Ovary (tissue), 3 donors: ENCODE measurements around the gene PSMB3.

Experiments used
- EP300 ChIP-seq: sonication (generic); formaldehyde crosslinking; IDR thresholded peaks from one replicate; pipeline ENCODE4 v1.6.1; 2017; ENCODE audit warnings: antibody characterized with exemption
- TF ChIP-seq, protein P1 (sequence below), 3 donors: fragments of 450-650 bp in 2 of 3; fragments of 200-600 bp in 1 of 3; IDR thresholded peaks; one replicate each; pipeline versions ENCODE4 v1.5.1 to v1.8.0; 2016 to 2022; ENCODE audit warnings: antibody characterized with exemption in 3 of 3, mild to moderate bottlenecking in 1 of 3
- donor health status: DM: no; HTN: no; CAD: no.

GRCh38 chr17:38749223-38750043 lies 3.1 kb upstream of the PSMB3 start:
- TF ChIP-seq EP300: no peak
- TF ChIP-seq, protein P1, sequence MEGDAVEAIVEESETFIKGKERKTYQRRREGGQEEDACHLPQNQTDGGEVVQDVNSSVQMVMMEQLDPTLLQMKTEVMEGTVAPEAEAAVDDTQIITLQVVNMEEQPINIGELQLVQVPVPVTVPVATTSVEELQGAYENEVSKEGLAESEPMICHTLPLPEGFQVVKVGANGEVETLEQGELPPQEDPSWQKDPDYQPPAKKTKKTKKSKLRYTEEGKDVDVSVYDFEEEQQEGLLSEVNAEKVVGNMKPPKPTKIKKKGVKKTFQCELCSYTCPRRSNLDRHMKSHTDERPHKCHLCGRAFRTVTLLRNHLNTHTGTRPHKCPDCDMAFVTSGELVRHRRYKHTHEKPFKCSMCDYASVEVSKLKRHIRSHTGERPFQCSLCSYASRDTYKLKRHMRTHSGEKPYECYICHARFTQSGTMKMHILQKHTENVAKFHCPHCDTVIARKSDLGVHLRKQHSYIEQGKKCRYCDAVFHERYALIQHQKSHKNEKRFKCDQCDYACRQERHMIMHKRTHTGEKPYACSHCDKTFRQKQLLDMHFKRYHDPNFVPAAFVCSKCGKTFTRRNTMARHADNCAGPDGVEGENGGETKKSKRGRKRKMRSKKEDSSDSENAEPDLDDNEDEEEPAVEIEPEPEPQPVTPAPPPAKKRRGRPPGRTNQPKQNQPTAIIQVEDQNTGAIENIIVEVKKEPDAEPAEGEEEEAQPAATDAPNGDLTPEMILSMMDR (IDR thresholded peaks at IDR 0.05): no peak
